Left hindlimb (tissue), 1 donor: ENCODE data around the gene CAST.
"Not testable (repeated sequence)": the region's sequence is repeated elsewhere in the genome, so short reads cannot be mapped to it uniquely, and the experiment has no call there.

ENCODE experiments used
- DNase-seq: peaks from one replicate; pipeline ENCODE4 v3.0.0-alpha.2; 2018

The CAST gene

GRCh38 chr5:96785326-96786109 is 123.3 kb downstream of the CAST start:
- DNase-seq = no peak

GRCh38 chr5:96788112-96788749 is 126.1 kb downstream of the CAST start:
- DNase-seq = no peak

DNA sequence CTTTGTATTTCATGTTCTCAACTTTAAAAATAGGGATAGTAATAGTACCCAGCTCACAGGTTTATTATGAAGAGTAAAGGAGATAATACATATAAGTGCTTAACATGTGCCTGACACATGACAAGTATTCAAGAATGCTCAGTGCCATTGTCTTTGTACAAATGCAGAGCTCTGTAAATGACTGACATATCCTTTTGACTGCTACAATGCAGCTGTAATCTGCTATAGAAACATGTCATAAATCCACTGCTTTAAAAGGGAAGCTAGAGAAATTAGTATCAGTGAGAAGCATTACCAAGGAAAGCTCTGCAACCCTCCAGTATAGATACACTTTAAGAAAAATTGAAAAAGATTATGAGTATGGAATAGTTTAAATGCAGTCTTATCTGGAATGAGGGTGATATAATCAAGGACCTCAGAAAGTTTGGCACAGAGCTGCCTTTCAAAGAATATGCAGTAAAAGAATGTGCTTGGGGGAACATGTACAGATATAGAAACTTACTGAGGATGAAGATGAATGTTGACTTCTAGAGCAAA is 127.7 kb downstream of the CAST start:
- DNase-seq = no peak

DNA sequence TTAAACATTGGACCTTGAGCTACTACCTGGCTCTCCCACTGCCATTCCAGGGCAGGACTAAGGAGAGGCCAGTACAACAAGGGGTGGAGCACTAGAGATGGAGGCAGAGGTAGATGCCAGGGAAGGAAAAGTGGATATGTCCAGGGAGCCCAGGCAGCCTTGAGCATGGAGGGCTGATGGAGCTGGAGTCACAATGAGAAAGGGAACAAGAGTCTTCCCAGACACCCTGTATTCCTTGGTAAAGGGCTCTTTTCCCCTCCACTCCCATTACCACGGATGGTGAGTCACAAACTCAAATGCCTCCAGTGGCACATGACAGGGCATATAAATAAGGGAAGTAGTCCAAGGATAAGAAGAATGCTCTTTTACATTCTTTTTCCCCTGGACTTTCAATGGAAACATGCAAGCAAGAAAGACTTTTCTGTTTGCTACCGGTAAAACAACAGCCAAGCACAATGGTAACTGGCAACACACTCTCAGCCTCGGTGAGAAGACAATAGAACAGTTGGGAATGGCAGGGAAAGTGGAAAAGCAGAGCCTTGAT is 128.9 kb downstream of the CAST start:
- no peak for DNase-seq

GRCh38 chr5:96794757-96795156 is 132.6 kb downstream of the CAST start:
- no peak for DNase-seq

DNA sequence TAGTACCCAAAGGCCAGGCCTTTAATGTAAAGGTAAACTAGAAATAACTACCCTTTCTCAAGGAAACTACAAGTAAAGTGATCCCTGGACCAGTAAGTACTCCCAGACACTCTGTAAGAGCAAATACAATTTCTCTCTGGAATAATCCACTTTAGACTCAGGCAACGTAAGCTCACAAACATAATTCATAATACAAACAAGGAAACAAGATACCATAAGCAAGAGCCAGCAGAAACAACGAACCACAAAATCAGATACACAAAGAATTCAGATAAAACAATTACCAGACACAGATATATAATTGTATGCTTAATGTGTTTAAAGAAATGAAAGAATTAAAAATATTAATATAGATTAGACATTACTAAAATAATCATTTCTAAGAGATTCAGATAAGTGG is 133.4 kb downstream of the CAST start:
- no peak for DNase-seq

GRCh38 chr5:96796434-96796833 is 134.3 kb downstream of the CAST start:
- DNase-seq = no peak

DNA sequence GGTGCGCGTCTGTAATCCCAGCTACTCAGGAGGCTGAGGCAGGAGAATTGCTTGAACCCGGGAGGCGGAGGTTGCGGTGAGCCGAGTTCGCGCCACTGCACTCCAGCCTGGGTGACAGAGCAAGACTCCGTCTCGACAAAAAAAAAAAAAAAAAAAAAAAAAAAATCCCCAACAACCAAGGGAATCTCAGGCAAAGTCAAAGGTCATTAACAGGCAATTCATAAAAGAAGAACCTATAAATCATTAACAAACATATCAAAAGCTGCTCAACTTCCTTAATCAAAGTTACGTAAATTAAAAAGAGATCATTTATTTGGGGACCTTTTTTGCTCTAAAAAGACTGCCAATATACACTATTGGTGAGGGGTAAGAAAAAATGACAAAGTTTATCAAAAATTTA is 139.5 kb downstream of the CAST start:
- not testable (repeated sequence) for DNase-seq

DNA sequence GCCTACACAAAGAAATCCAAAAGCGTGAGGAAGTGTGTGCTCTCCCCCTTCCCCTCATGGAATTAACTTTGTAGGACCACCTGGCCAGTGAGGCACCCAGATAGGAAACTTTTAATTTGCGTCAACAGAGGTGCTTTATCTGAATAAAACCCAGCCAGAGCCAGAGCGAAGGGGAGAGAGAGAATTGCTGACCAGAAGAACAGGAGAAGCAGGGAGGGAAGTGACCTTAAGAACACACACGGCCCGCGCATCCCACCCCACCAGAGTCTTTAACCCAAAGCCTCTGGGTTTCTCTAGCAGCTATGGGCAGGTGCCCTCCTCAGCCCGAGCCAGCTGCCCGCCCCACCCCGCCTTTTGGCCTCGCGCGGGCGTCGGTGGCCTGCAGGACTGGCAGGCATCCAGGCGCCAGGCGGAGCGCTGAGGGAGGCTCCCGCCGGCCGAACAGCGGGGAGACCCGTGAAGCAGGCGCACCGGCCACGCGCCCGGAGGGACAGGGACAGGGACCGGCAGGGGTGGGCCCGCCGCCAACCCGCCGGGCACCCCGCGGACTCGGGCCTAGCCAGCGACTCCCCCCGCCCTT is 145.0 kb downstream of the CAST start:
- peak; percentile 85 for DNase-seq

DNA sequence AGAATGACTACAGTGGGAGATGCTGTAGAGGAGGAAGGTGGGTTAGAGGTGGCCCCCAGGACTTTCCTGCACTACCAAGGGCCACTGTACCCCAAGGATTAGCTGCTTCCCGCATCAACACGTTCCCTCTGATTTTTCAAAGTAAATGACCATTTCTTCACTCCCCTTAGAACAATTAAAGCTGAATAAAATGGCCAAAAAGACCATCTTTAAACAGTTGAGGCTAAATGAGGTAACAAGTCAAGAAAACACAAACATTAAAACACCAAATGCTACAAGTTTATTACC is 146.3 kb downstream of the CAST start:
- no peak for DNase-seq

GRCh38 chr5:96808868-96809558 is 146.8 kb downstream of the CAST start:
- no peak for DNase-seq

DNA sequence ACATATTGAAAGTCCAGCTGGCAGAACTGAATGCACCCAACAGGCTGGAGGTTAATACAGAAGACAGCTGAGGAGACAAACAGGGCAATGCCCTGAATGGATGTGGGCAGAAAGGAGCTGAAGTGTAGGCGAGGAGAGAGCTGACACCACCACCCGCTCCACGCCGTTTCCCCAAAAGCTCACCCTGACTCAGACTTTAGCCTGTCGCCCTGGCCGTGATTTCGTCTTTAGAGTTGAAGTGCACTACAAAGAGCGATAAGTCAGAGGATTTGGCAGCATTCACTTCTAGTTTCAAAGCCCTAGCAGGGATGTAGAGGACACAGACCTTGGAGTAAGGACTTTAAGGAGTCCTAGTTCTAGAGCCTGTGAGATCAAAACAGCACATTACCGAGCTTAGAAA is 147.7 kb downstream of the CAST start:
- DNase-seq = no peak

DNA sequence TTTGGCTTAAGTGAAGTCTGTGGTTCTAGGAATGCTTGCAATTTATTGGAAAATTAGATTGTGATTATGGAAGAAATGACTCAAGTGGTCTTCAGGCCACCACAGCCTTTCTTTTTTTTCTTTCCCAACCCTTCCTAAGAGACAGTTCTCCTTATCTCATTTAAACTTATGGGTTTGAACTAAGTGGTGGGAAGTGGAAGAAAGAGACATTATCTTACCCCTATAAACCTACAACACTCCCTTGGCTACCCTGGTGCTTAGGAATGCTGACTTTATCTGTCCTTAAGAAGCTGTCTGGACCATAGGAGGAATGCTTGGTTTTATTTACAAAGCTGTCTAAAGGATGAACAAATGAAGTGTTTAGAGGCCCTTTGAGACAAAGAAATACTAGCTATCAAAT is 150.7 kb downstream of the CAST start:
- no peak for DNase-seq

DNA sequence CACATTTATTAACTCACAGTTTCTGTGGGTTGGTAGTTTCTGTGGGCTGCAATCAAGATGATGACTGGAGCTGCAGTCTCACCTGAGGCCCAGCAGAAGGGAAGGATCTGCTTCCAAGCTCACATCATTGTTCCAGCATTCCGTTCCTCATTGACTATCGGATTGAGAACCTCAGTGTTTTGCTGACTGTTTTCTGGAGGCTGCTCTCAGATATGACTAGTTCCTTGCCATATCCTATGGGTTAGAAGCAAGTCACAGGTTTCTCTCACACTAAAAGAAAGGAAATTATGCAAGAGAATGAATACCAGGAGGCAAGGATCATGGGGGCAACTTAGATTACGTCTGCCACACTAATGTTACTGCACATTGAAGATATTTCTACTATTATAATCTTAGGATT is 151.9 kb downstream of the CAST start:
- DNase-seq = no peak

DNA sequence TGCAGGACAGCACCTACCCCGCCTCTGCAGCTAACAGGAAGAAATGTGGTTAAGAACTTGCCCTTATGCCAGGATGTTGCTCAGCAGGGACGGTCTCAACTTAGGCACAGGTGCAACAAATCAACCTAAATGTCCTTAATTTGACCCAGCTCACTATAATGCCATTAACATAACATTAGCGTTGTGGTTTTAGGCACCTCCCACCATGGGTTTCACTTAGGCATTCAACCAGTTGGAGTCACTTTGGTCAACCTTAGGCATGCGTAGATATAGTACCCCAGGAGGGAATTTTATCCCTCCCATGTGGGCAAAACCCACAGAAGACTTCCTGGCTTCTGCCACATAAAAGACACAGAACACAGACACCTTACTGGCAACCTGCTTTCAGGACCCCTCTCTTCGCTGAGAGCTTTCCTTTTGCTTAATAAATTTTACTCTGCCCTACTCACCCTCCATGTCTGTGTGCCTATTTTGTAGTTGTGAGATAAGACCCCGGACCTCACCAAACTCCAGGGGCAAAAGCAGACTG is 154.3 kb downstream of the CAST start:
- DNase-seq = no peak

DNA sequence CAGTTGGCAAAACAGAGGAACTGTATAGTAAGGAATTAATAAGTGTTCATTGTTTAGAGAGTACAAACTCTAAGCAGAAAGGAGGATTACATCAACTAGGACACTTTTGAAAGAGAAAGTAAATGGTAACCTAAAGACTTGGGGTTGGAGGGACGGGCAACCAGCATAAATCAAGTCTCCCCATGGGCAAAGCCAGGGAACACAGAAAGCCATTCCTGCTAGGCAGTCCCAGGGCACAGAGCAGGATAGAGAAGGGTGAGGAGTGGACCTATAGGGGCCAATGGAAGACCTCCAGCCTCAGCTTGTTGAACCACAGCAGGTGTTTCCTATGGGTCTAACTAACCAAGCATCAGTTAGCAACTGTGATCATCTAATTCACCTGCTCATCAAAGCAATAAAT is 154.8 kb downstream of the CAST start:
- no peak for DNase-seq

DNA sequence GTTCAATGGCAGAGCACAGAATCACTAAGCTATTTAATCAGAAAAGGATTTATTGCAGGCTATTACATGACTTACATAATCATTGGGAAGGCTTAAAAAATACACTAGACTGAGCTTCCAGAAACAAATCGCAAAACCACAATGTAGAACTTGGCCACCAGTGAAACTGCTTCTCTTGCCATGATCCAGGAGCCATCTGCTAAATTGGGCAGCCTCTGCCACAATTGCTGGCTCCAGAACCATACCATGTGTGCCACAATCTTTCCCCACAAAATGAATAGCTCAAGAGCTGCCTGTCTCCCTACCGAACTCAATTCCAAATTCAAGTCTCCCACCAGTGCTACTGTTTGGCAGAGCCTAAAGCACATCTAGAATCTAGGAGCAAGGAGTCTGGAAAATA is 155.3 kb downstream of the CAST start:
- DNase-seq = no peak

DNA sequence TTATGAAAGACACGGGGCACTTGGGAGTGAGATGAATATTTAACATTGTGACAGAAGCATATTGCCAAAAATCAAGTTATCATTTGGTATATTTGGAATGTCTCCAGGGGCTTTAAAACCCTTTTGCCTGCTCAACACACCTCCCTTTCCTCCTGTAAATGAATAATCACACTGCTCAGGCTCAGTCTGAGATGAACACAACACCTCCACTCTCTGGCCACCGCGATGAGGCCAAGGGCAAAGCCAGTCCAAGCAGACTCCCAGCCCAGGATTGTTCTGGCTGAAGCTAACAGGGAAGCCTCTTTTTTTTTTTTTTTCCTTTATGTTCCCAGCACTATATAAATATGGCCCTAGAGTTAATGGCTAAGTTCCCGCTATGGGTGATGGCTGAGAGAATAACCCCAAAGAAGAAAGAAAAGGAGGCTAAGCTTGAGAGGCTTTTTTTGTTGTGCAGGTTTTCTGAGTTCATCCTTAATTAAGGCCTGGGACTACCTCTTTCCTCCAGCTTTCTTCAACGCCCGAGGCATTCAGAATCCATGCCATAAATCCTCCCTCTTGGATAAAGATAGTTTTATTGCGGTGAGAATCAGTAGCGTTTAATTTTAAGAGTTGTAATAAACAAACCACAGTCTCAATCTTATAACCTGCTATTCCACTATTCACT is 156.1 kb downstream of the CAST start:
- no peak for DNase-seq

- no peak for DNase-seq
These were observed 157.6 kb downstream of the CAST start for GRCh38 chr5:96819806-96820205.

DNA sequence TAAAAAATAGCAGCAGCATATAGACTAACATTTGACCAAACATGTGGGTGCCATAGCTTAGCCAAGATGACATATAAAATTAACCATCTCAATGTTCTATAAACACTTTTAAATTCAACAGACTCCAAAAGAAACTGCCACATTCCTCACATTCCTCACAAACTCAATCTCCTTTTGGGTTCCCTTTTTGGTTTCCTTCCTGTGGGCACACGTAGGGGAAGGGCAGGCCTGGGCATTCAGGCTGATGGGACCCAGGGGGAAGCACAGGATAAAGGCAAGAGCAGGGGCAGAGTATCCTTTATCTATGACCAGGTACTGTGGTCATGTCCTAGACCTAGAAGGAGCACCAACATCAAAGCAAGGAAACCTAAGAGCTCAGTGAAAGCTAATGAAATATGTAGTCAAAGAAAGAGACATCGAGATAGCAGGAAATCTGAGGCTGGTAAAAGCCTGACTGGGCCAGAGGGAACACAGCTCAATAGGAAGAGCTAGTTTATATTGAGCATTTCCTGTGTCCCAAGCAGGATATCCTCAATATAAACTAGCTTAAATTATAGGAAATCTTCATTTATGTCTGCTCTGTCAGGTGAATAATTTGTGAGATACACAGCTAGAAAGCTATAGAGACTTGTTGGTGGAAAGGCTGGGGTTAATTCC is 159.2 kb downstream of the CAST start:
- no peak for DNase-seq

DNA sequence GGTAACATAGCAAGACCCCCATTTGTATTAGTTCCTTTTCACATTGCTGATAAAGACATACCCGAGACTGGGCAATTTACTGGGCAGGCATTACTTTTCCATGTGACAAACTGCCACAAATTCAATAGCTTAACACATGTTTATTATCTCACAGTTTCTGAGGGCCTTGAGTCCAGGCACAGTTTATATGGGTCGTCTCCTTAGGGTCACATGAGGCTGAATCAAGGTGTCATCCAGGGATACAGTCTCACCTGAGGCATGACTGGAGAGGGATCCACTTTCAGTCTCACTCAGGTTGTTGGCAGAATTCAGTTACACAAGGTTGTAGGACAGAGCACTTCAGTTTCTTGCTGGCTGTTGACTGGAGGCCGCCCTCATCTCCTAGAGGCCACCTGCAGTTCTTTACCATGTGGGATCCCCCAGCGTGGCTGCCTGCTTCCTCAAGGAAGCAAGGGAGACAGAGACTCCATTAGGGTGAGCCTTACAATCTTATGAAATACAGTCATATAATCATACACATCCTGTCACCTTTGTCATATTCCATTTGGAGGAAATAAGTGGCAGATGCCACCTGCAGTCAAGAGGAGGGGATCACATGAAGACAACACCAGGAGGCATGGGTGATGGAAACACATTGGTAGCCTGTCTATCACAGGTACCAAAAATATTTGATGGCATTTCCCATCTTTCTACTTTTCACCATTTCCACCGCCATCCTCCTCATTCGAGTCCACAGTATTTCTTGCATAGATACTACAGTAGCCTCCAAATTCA is 160.7 kb downstream of the CAST start:
- DNase-seq = no peak
